ENCODE results near the gene PET117.
"Not testable (repeated sequence)": the region's sequence is repeated elsewhere in the genome, so short reads cannot be mapped to it uniquely, and the experiment has no call there.

Gene PET117

GRCh38 chr20:18172379-18172778, 34.7 kb downstream of the PET117 start:
- no peak for DNase-seq (ENCODE audit: low spot score)
- TF ChIP-seq, protein P1, sequence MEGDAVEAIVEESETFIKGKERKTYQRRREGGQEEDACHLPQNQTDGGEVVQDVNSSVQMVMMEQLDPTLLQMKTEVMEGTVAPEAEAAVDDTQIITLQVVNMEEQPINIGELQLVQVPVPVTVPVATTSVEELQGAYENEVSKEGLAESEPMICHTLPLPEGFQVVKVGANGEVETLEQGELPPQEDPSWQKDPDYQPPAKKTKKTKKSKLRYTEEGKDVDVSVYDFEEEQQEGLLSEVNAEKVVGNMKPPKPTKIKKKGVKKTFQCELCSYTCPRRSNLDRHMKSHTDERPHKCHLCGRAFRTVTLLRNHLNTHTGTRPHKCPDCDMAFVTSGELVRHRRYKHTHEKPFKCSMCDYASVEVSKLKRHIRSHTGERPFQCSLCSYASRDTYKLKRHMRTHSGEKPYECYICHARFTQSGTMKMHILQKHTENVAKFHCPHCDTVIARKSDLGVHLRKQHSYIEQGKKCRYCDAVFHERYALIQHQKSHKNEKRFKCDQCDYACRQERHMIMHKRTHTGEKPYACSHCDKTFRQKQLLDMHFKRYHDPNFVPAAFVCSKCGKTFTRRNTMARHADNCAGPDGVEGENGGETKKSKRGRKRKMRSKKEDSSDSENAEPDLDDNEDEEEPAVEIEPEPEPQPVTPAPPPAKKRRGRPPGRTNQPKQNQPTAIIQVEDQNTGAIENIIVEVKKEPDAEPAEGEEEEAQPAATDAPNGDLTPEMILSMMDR (IDR thresholded peaks at IDR 0.05; ENCODE audit: borderline replicate concordance, control extremely low read depth, extremely low read depth, insufficient read depth, missing control alignments), result no peak
- in situ Hi-C loops (cut with MboI; ENCODE audit: low sequenced_read_pairs, unreplicated experiment), result no loop called here

DNA sequence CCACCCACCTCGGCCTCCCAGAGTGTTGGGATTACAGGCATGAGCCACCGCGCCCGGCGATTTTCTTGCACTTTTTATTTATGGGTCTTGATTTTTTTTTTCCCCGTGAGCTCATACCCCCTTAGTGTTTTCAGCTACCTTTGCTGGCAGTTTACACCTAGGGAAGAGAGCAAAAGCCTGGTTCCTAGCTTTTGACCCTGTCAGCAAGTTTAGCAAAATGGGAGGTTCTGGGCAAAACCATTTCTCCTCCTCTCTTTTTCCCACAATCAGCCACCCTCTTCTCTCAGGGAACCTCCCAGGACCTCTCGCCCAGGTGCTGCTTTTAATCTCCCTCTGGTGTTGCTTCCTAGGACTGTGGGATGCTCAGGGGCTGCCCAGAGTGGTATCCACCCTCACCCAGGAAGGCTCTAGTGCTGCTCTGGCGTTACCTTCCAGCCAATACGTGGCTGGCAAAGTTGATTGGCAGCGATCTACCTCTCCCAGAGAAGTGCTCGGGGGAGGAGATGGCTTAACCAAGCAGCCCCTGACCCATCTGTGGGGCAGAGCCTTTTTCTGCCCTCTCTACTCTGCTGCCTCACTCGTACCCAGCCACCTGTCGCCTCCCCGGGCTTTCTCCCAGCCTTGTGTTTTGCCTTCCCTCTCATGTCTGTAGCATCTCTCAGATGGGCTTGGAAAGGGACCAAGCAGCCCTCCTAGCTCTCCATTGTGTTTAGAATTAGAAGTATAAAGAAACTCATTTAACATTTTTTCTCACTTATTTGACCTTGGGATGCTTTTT, 37.4 kb downstream of the PET117 start:
- no peak for DNase-seq (ENCODE audit: low spot score)
- TF ChIP-seq, protein P1 (IDR thresholded peaks at IDR 0.05; ENCODE audit: borderline replicate concordance, control extremely low read depth, extremely low read depth, insufficient read depth, missing control alignments), result no peak
- in situ Hi-C loops (cut with MboI; ENCODE audit: low sequenced_read_pairs, unreplicated experiment), result no loop called here

DNA sequence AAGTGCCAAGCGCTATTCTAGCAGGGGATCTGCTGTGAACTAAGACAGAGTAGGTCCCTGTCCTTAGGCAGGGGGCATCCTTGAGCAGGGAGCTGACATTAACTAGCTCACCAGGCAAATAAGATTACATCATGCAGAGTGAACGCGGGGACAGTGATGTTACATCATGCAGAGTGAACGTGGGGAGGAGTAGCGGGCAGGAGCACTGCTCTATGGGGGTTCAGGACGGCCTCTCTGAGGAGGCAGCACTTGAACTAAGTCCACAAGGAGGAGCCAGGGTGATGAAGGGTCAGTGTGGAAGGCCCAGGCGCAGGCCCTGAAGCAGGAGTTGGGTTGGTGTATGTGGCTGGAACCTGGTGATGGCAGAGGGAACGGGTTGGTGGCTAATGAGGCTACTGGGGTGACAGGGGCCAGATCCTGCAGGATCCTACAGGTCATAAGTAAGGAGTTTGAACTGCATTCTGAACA, 38.7 kb downstream of the PET117 start:
- DNase-seq (ENCODE audit: low spot score), result no peak
- in situ Hi-C loops (cut with MboI; ENCODE audit: low sequenced_read_pairs, unreplicated experiment), result no loop called here
- TF ChIP-seq, protein P1 (IDR thresholded peaks at IDR 0.05; ENCODE audit: borderline replicate concordance, control extremely low read depth, extremely low read depth, insufficient read depth, missing control alignments), result no peak

- in situ Hi-C loops (cut with MboI; ENCODE audit: low sequenced_read_pairs, unreplicated experiment); DNase-seq (ENCODE audit: low spot score): not testable (repeated sequence)
Measured at GRCh38 chr20:18180366-18180765, 42.7 kb downstream of the PET117 start.

GRCh38 chr20:18180815-18181214, 43.2 kb downstream of the PET117 start:
- TF ChIP-seq, protein P1 (IDR thresholded peaks at IDR 0.05; ENCODE audit: borderline replicate concordance, control extremely low read depth, extremely low read depth, insufficient read depth, missing control alignments), result no peak
- DNase-seq (ENCODE audit: low spot score), result no peak
- in situ Hi-C loops (cut with MboI; ENCODE audit: low sequenced_read_pairs, unreplicated experiment), result no loop called here

GRCh38 chr20:18187020-18187419, 49.4 kb downstream of the PET117 start:
- DNase-seq (ENCODE audit: low spot score), result no peak
- in situ Hi-C loops (cut with MboI; ENCODE audit: low sequenced_read_pairs, unreplicated experiment), result no loop called here
- TF ChIP-seq, protein P1 (IDR thresholded peaks at IDR 0.05; ENCODE audit: borderline replicate concordance, control extremely low read depth, extremely low read depth, insufficient read depth, missing control alignments), result no peak

GRCh38 chr20:18188434-18188833, 50.8 kb downstream of the PET117 start:
- TF ChIP-seq, protein P1 (IDR thresholded peaks at IDR 0.05; ENCODE audit: borderline replicate concordance, control extremely low read depth, extremely low read depth, insufficient read depth, missing control alignments), result no peak
- no peak for DNase-seq (ENCODE audit: low spot score)
- in situ Hi-C loops (cut with MboI; ENCODE audit: low sequenced_read_pairs, unreplicated experiment), result no loop called here
